Esophagus squamous epithelium (tissue), 5 donors: ENCODE measurements around the gene ZMPSTE24. TPM values are rescaled to one million over a fixed set of nuclear protein-coding genes. Genes with fewer than 3 reads are reported as not detected.

Source experiments
- DNase-seq: peaks from one replicate; lab custom pipeline; 2025; lab: John Stamatoyannopoulos, UW
- H3K27ac ChIP-seq, 4 donors: fragments of 200-600 bp; sonication (generic); one replicate each; pipeline ENCODE4 v1.5.1; 2016 to 2019; ENCODE audit warnings: mild to moderate bottlenecking in 1 of 4
- H3K27me3 ChIP-seq, 4 donors: fragments of 200-600 bp; sonication (generic); 1 replicate in 3 of 4; 2 replicates in 1 of 4; pipeline versions ENCODE4 v1.5.1 to v1.6.0; 2017 to 2021; ENCODE audit warnings: antibody characterized with exemption in 1 of 4
- H3K36me3 ChIP-seq, 3 donors: fragments of 200-600 bp; sonication (generic); one replicate each; pipeline ENCODE4 v1.5.1; 2016 to 2019
- H3K4me1 ChIP-seq, 3 donors: fragments of 200-600 bp; sonication (generic); one replicate each; pipeline ENCODE4 v1.5.1; 2017 to 2019
- H3K4me3 ChIP-seq, 4 donors: fragments of 200-600 bp; sonication (generic); 1 replicate in 3 of 4; 2 replicates in 1 of 4; pipeline ENCODE4 v1.5.1; 2016 to 2019; ENCODE audit warnings: mild to moderate bottlenecking in 2 of 4, moderate library complexity in 1 of 4
- H3K9me3 ChIP-seq, 3 donors: fragments of 200-600 bp; sonication (generic); one replicate each; pipeline ENCODE4 v1.5.1; 2016 to 2019
- CTCF ChIP-seq, 6 experiments: fragments of 450-650 bp in 4 of 6; fragments of 200-600 bp in 2 of 6; sonication (generic) in 2 of 6; IDR thresholded peaks; one replicate each; pipeline ENCODE4 v1.5.1; 2016 to 2019; ENCODE audit warnings: antibody characterized with exemption in 6 of 6, mild to moderate bottlenecking in 4 of 6, moderate library complexity in 4 of 6
- POLR2A ChIP-seq, 4 donors: fragments of 450-650 bp; IDR thresholded peaks; one replicate each; pipeline ENCODE4 v1.6.1; 2017; ENCODE audit warnings: antibody characterized with exemption in 4 of 4, mild to moderate bottlenecking in 4 of 4, moderate library complexity in 3 of 4
- WGBS, 2 donors: methylation state at CpG; one replicate each; pipeline ENCODE4 v1.1.5; 2018; 5-methylcytosine and 5-hydroxymethylcytosine counted together
- intact Hi-C: fragments of 100-400 bp; cut with DNase I; formaldehyde crosslinking; loops from one replicate; pipeline ENCODE4 v1.15.0; 2022
- total RNA-seq, 4 donors: library from RNA; depleted of rRNA; stranded (reverse); fragments of >200 nt; gene quantifications; one replicate each; pipeline ENCODE4 v1.1.0, GENCODE V29; 2016
- donor health status: DM: yes; HTN: yes; CAD: no.

Gene ZMPSTE24
- total RNA-seq, 4 donors from 2014 or later: 26.2 to 47.1 (median 39.0) TPM

- no peak for DNase-seq
- Histone ChIP-seq H3K27me3 (peaks cover 0 to 38% (median 9%) of the 10 kb centered on the region in 4 donors), H3K27ac (no peak overlapping the region), H3K4me1 (peaks cover 18 to 31% (median 26%) of the 10 kb centered on the region in 3 donors), H3K9me3 (no peaks in the 10 kb centered on the region), H3K4me3 (no peak overlapping the region), H3K36me3 (no peaks in the 10 kb centered on the region)
- intact Hi-C loops: no loop called here
- WGBS, 2 donors: 43 to 60% methylated on average over 5 to 10 of the region's 10 CpGs
- no peak for TF ChIP-seq POLR2A (IDR thresholded peaks at IDR 0.05)
- TF ChIP-seq CTCF (IDR thresholded peaks at IDR 0.05): no peak
Observed at GRCh38 chr1:40312238-40313205, 54.5 kb downstream of the ZMPSTE24 start.

GRCh38 chr1:40313329-40313957 is 55.4 kb downstream of the ZMPSTE24 start:
- 85 to 100% methylated on average over 1 to 4 of the region's 5 CpGs for WGBS, 2 donors
- no peak overlapping the region for H3K4me3 ChIP-seq
- no peaks in the 10 kb centered on the region for H3K36me3 ChIP-seq
- DNase-seq: no peak
- intact Hi-C loops: no loop called here
- H3K4me1 ChIP-seq: peaks cover 18 to 32% (median 26%) of the 10 kb centered on the region in 3 donors
- H3K27me3 ChIP-seq: peaks cover 0 to 48% (median 9%) of the 10 kb centered on the region in 4 donors
- no peak for TF ChIP-seq CTCF (IDR thresholded peaks at IDR 0.05)
- no peak for TF ChIP-seq POLR2A (IDR thresholded peaks at IDR 0.05)
- no peaks in the 10 kb centered on the region for H3K9me3 ChIP-seq
- no peak overlapping the region for H3K27ac ChIP-seq

- intact Hi-C loops: no loop called here
- DNase-seq: no peak
- peaks cover 18 to 32% (median 26%) of the 10 kb centered on the region in 3 donors for H3K4me1 ChIP-seq
Observed at GRCh38 chr1:40313958-40314720, 56.1 kb downstream of the ZMPSTE24 start.

GRCh38 chr1:40314721-40315238 is 56.7 kb downstream of the ZMPSTE24 start:
- DNase-seq: no peak
- intact Hi-C loops: no loop called here
- H3K36me3 ChIP-seq: no peaks in the 10 kb centered on the region
- H3K27ac ChIP-seq: no peak overlapping the region
- H3K4me3 ChIP-seq: peak overlapping the region in 3 of 4 donors; percentile 42 to 70 (median 49)
- no peaks in the 10 kb centered on the region for H3K9me3 ChIP-seq
- TF ChIP-seq CTCF (IDR thresholded peaks at IDR 0.05) (no peak), POLR2A (IDR thresholded peaks at IDR 0.05) (no peak)
- WGBS, 2 donors: 33 to 58% methylated on average over 6 to 13 of the region's 13 CpGs
- H3K4me1 ChIP-seq: peaks cover 18 to 32% (median 26%) of the 10 kb centered on the region in 3 donors
- H3K27me3 ChIP-seq: peaks cover 0 to 61% (median 9%) of the 10 kb centered on the region in 4 donors

More at GRCh38 chr1:40313958-40314720, 56.1 kb downstream of the ZMPSTE24 start:
- Histone ChIP-seq H3K4me3 (no peak overlapping the region), H3K27me3 (peaks cover 0 to 55% (median 9%) of the 10 kb centered on the region in 4 donors), H3K27ac (no peak overlapping the region), H3K9me3 (no peaks in the 10 kb centered on the region), H3K36me3 (no peaks in the 10 kb centered on the region)
- WGBS, 2 donors: 77 to 78% methylated on average over 2 to 8 of the region's 9 CpGs
- TF ChIP-seq CTCF (IDR thresholded peaks at IDR 0.05) (no peak), POLR2A (IDR thresholded peaks at IDR 0.05) (no peak)
